T-helper 1 cell treated with Interleukin-12 subunit alpha and Interleukin-12 subunit beta and Interleukin-4 antibody, amounts not matched to agents 30 μg/mL and 1 μg/mL, for 36 hours (primary cell): ENCODE results near the gene MAP2K5.

Experiments
- H3K27ac Mint-ChIP-seq: one replicate; pipeline ENCODE4 v1.8.0; 2021; ENCODE audit warnings: mild to moderate bottlenecking, mixed read lengths
- H3K27me3 Mint-ChIP-seq: one replicate; pipeline ENCODE4 v1.8.0; 2021; ENCODE audit warnings: low read depth, mixed read lengths
- H3K36me3 Mint-ChIP-seq: one replicate; pipeline ENCODE4 v1.8.0; 2021; ENCODE audit warnings: low read depth, mixed read lengths
- H3K4me1 Mint-ChIP-seq: one replicate; pipeline ENCODE4 v1.8.0; 2021; ENCODE audit warnings: low read depth, mixed read lengths
- H3K4me3 Mint-ChIP-seq: one replicate; pipeline ENCODE4 v1.8.0; 2021; ENCODE audit warnings: mild to moderate bottlenecking, moderate library complexity, mixed read lengths
- H3K9me3 Mint-ChIP-seq: one replicate; pipeline ENCODE4 v1.8.0; 2021; ENCODE audit warnings: mixed read lengths

The MAP2K5 gene

DNA sequence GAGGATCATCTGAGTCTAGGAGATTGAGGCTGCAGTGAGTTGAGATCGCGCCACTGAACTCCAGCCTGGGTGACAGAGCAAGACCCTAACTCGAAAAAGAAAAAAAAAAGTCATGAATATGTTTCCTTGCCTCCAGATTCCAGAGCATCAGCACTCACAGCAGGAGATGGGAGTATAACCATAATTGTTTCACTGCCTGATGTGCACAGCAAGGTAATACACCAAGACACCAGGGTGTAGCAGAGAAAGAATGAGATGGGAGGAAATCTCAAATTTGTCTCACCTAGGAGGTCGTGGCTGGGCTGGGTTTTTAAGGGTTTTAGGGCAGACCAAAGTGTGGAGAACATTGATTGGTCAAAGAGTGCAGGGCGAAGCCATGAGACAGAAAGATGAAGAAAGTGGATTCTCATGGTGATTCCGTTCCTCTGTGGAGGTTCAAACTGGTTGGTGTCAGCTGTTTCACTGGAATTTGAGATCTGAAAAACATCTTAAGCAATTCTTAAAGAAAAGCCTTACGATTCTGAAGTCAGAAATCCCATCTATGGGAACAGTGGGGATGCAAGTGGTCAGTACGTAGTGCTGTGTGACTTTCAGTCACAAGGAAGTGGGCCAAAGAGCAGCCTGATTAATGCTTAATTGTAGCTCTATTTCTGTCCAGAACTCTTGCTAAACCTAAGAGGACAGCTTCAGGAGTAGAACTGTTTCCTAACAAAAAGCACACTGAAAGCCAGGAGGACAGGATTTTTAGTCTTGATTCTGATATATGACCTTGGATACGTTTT, 29.4 kb upstream of the MAP2K5 start:
- H3K36me3 Mint-ChIP-seq, result peaks cover 2% of the 10 kb centered on the region
- no peak overlapping the region for H3K27ac Mint-ChIP-seq

GRCh38 chr15:67515090-67515489, 27.4 kb upstream of the MAP2K5 start:
- H3K9me3 Mint-ChIP-seq, result no peaks in the 10 kb centered on the region
- H3K36me3 Mint-ChIP-seq, result peaks cover 2% of the 10 kb centered on the region
- no peak overlapping the region for H3K4me3 Mint-ChIP-seq

More for the DNA sequence above, 29.4 kb upstream of the MAP2K5 start:
- no peaks in the 10 kb centered on the region for H3K9me3 Mint-ChIP-seq
- no peaks in the 10 kb centered on the region for H3K27me3 Mint-ChIP-seq
- peaks cover 5% of the 10 kb centered on the region for H3K4me1 Mint-ChIP-seq
- no peak overlapping the region for H3K4me3 Mint-ChIP-seq

DNA sequence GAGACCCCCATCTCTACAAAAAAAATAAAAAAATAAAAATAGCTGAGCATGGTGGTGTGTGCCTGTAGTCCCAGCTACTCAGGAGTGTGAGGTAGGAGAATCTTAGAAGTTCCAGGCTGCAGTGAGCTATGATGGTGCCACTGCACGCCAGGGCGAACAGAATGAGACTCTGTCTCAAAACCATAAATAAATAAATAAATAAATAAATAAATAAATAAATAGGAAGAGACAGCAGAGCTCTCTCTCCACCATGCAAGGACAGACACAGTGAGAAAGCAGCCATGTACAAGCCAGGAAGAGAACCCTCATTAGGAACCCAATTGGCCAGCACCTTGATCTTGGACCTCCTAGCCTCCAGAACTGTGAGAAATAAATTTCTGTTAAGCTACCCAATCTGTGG, 26.9 kb upstream of the MAP2K5 start:
- no peak overlapping the region for H3K4me3 Mint-ChIP-seq
- no peaks in the 10 kb centered on the region for H3K9me3 Mint-ChIP-seq
- H3K4me1 Mint-ChIP-seq, result peaks cover 7% of the 10 kb centered on the region
- no peaks in the 10 kb centered on the region for H3K27me3 Mint-ChIP-seq
- no peak overlapping the region for H3K27ac Mint-ChIP-seq
- peaks cover 2% of the 10 kb centered on the region for H3K36me3 Mint-ChIP-seq

More at GRCh38 chr15:67515090-67515489, 27.4 kb upstream of the MAP2K5 start:
- Mint-ChIP-seq H3K4me1 (peaks cover 5% of the 10 kb centered on the region), H3K27ac (peak overlapping the region; percentile 63), H3K27me3 (no peaks in the 10 kb centered on the region)

DNA sequence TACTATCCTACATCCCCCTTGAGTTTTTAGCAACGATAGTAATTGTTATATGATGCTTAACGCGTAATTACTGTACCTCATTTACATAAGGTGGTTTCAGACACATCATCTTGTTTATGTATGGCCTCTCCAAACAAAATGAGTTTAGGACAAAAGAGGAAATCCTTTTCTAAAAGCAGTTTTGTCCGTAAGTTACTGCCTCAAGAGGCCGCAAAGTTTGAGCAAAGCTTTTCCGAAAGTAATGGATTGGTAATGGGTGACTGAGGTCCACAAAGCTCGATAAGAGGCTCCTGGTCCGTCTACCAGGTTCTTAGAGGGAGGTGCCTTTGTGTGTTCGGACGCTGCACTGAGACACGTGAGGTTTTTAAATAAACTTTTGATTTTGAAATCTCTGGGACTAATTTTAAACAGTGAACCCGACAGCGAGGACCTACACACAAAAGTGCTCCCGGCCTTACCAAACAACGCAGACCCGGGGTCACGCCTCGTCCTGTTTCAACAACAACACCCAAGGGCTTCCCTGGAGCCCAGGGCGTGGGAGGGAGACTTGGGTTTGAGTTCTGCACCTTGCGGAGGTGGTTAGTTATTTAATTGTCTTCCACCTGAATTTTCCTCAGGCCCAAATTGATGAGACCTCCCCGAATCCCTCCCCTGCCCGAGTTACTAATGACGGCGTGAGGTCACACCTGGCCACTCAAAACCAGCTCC, 22.0 kb upstream of the MAP2K5 start:
- Mint-ChIP-seq H3K4me1 (peaks cover 17% of the 10 kb centered on the region), H3K9me3 (no peaks in the 10 kb centered on the region), H3K4me3 (peak overlapping the region; percentile 83), H3K27ac (peak overlapping the region; percentile 81), H3K27me3 (no peaks in the 10 kb centered on the region), H3K36me3 (peaks cover 3% of the 10 kb centered on the region)

GRCh38 chr15:67521029-67521782, 21.3 kb upstream of the MAP2K5 start, which contains the start of gene C15orf61:
TSS of gene C15orf61 (plus strand) at chr15:67521131. CDS start at chr15:67521249, 118 bp downstream.
- Mint-ChIP-seq H3K27me3 (no peaks in the 10 kb centered on the region), H3K36me3 (peaks cover 3% of the 10 kb centered on the region), H3K27ac (peak within 1 kb of the TSS; percentile 93), H3K9me3 (no peaks in the 10 kb centered on the region), H3K4me1 (peaks cover 17% of the 10 kb centered on the region), H3K4me3 (peak within 1 kb of the TSS; percentile 89)

DNA sequence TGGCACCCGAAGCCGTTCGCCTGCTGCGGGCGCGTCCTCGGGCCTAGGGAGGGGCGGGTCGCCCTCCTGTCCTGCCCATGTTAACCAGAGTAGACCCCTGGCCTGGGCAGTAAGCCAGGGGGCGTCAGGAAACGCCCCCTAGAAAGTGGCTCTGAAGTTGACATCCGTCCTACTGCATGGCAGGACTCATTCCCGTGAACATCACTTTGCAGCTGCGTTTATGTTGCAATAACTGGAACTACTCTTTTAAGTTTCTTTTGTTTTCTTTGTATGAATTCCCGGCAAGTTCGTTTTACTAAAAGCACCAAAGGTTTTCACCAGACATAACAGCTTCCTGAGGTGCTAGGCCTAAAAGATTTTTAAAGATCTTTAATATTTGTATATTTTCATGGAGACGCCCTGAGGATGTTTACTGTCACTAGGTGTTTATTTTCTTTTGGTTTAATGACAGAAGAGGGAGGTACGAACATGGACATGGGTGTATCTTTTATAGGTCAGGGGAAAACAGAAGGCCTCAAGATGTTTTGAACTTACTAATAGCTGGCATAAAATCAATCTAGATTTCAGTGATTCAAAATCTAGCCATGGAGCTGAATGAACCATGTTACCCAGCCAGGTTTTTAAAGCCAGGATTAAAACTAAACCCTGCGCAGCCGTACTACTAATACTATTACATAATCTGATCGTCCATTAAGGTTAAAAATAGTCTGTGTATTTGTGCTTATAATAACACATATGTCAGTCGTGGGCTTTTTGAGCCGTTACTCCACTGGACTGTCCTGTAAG, 20.5 kb upstream of the MAP2K5 start:
- Mint-ChIP-seq H3K36me3 (peaks cover 3% of the 10 kb centered on the region), H3K9me3 (no peaks in the 10 kb centered on the region), H3K27ac (peak overlapping the region; percentile 93)

GRCh38 chr15:67523330-67523729, 19.2 kb upstream of the MAP2K5 start:
- H3K36me3 Mint-ChIP-seq, result peaks cover 7% of the 10 kb centered on the region
- H3K9me3 Mint-ChIP-seq, result no peaks in the 10 kb centered on the region
- H3K27ac Mint-ChIP-seq, result no peak overlapping the region
- peaks cover 17% of the 10 kb centered on the region for H3K4me1 Mint-ChIP-seq
- H3K4me3 Mint-ChIP-seq, result no peak overlapping the region
- no peaks in the 10 kb centered on the region for H3K27me3 Mint-ChIP-seq

More for the DNA sequence above, 20.5 kb upstream of the MAP2K5 start:
- no peaks in the 10 kb centered on the region for H3K27me3 Mint-ChIP-seq
- H3K4me3 Mint-ChIP-seq, result peak overlapping the region; percentile 89
- H3K4me1 Mint-ChIP-seq, result peaks cover 17% of the 10 kb centered on the region

- no peaks in the 10 kb centered on the region for H3K27me3 Mint-ChIP-seq
- H3K4me1 Mint-ChIP-seq, result peaks cover 17% of the 10 kb centered on the region
- no peak overlapping the region for H3K27ac Mint-ChIP-seq
- peaks cover 9% of the 10 kb centered on the region for H3K36me3 Mint-ChIP-seq
- H3K4me3 Mint-ChIP-seq, result no peak overlapping the region
- no peaks in the 10 kb centered on the region for H3K9me3 Mint-ChIP-seq
These were observed 18.3 kb upstream of the MAP2K5 start for GRCh38 chr15:67524235-67524634.

GRCh38 chr15:67528513-67528912, 14.0 kb upstream of the MAP2K5 start:
- Mint-ChIP-seq H3K4me3 (no peak overlapping the region), H3K4me1 (peaks cover 4% of the 10 kb centered on the region), H3K9me3 (no peaks in the 10 kb centered on the region), H3K27ac (no peak overlapping the region), H3K27me3 (no peaks in the 10 kb centered on the region), H3K36me3 (peaks cover 10% of the 10 kb centered on the region)

DNA sequence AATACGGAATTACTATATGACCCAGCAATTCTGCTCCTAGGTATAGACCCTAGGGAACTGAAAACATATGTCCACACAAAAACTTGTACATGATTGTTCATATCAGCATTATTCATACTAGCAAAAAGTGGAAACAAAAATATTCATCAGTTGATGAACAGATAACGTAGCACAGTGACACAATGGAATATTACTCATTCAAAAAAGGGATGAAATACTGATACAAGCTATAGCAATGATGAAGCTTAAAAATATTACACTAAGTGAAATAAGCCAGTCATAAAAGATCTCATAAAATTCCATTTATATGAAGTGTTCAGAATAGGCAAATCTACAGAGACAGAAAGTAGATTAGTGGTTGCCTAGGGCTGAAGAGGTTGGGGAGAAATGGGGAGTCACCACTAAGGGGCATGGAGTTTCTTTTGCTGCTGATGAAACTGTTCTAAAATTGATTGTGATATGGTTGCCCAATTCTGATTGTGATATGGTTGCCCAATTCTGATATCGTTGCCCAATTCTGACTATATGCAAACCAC, 11.1 kb upstream of the MAP2K5 start:
- H3K36me3 Mint-ChIP-seq, result peaks cover 7% of the 10 kb centered on the region
- H3K27me3 Mint-ChIP-seq, result no peaks in the 10 kb centered on the region
- no peak overlapping the region for H3K27ac Mint-ChIP-seq
- no peaks in the 10 kb centered on the region for H3K9me3 Mint-ChIP-seq
- H3K4me1 Mint-ChIP-seq, result peaks cover 2% of the 10 kb centered on the region
- H3K4me3 Mint-ChIP-seq, result no peak overlapping the region

GRCh38 chr15:67533873-67534272, 8.6 kb upstream of the MAP2K5 start:
- peaks cover 5% of the 10 kb centered on the region for H3K4me1 Mint-ChIP-seq
- peaks cover 5% of the 10 kb centered on the region for H3K36me3 Mint-ChIP-seq
- peaks cover 9% of the 10 kb centered on the region for H3K27me3 Mint-ChIP-seq
- no peak overlapping the region for H3K4me3 Mint-ChIP-seq
- H3K27ac Mint-ChIP-seq, result no peak overlapping the region
- no peaks in the 10 kb centered on the region for H3K9me3 Mint-ChIP-seq

DNA sequence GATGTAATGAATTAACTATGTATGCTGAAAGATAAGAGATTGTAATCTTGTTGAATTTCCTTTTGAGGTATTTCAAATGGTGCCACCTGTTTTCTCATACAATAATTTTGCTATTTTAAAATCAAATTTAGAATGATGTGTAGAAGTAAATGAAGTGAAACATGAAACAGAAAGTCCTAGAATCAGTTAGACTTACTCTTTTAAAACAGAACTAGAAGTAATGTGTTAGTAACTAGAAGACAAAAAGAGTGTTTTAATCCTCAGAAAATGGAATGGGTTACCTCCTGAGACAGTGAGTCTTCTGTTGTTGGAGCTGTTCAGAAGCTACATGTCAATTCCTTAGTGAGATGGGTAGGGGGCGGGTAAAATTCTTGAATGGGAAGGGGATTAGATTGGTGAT, 8.1 kb upstream of the MAP2K5 start:
- H3K4me1 Mint-ChIP-seq, result peaks cover 10% of the 10 kb centered on the region
- no peak overlapping the region for H3K4me3 Mint-ChIP-seq
- H3K9me3 Mint-ChIP-seq, result no peaks in the 10 kb centered on the region
- H3K27me3 Mint-ChIP-seq, result peaks cover 9% of the 10 kb centered on the region
- no peak overlapping the region for H3K27ac Mint-ChIP-seq
- peaks cover 5% of the 10 kb centered on the region for H3K36me3 Mint-ChIP-seq

DNA sequence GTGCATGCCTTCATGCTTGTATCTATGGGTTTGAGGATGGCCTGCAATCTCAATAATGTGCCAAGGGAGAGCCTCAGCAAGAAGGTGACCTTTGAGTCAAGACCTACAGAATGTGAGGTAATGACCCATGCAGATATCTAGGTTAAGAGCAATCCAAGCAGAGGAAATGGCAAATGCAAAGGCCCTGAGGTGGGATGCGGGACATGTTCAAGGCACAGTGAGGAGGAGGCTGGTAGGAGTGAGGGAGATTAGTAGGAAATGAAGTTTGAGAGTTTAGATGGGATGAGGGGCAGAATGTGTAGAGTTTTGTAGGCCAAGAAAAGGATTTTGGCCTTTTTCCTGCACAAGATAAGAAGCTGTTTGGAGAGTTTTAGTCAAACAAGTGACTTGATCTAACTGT, 4.7 kb upstream of the MAP2K5 start:
- peaks cover 9% of the 10 kb centered on the region for H3K27me3 Mint-ChIP-seq
- no peak overlapping the region for H3K4me3 Mint-ChIP-seq
- no peak overlapping the region for H3K27ac Mint-ChIP-seq

GRCh38 chr15:67543348-67543718, 830 bp downstream of the MAP2K5 start:
- H3K27ac Mint-ChIP-seq, result peak overlapping the region; percentile 91
- H3K4me1 Mint-ChIP-seq, result peaks cover 36% of the 10 kb centered on the region

More for the DNA sequence above, 4.7 kb upstream of the MAP2K5 start:
- peaks cover 21% of the 10 kb centered on the region for H3K4me1 Mint-ChIP-seq
- no peaks in the 10 kb centered on the region for H3K9me3 Mint-ChIP-seq
- peaks cover 3% of the 10 kb centered on the region for H3K36me3 Mint-ChIP-seq

More at GRCh38 chr15:67543348-67543718, 830 bp downstream of the MAP2K5 start:
- Mint-ChIP-seq H3K27me3 (no peaks in the 10 kb centered on the region), H3K9me3 (no peaks in the 10 kb centered on the region), H3K4me3 (peak overlapping the region; percentile 93), H3K36me3 (peaks cover 6% of the 10 kb centered on the region)
